Stimulated activated naive CD8-positive, alpha-beta T cell treated with anti-CD3 and anti-CD28 coated beads, Interleukin-15, Interleukin-2, amounts not matched to agents 100 ng/mL and 50 ng/mL, for 24 hours (primary cell): ENCODE results near the gene GALC.

Experiments used
- H3K27ac Mint-ChIP-seq: one replicate; pipeline ENCODE4 v1.8.0; 2021; ENCODE audit warnings: mild to moderate bottlenecking, mixed read lengths
- H3K27me3 Mint-ChIP-seq: one replicate; pipeline ENCODE4 v1.8.0; 2021; ENCODE audit warnings: mixed read lengths
- H3K36me3 Mint-ChIP-seq: one replicate; pipeline ENCODE4 v1.8.0; 2021; ENCODE audit warnings: low read depth, mixed read lengths
- H3K4me1 Mint-ChIP-seq: one replicate; pipeline ENCODE4 v1.8.0; 2021; ENCODE audit warnings: low read depth, mixed read lengths
- H3K4me3 Mint-ChIP-seq: one replicate; pipeline ENCODE4 v1.8.0; 2021; ENCODE audit warnings: mild to moderate bottlenecking, mixed read lengths
- H3K9me3 Mint-ChIP-seq: one replicate; pipeline ENCODE4 v1.8.0; 2021; ENCODE audit warnings: mixed read lengths

Gene GALC

GRCh38 chr14:87996291-87996592 is 3.3 kb upstream of the GALC start:
- H3K27ac Mint-ChIP-seq, result peak overlapping the region; percentile 95
- no peaks in the 10 kb centered on the region for H3K27me3 Mint-ChIP-seq
- no peaks in the 10 kb centered on the region for H3K36me3 Mint-ChIP-seq
- H3K9me3 Mint-ChIP-seq, result no peaks in the 10 kb centered on the region
- no peak overlapping the region for H3K4me3 Mint-ChIP-seq
- peaks cover 56% of the 10 kb centered on the region for H3K4me1 Mint-ChIP-seq

DNA sequence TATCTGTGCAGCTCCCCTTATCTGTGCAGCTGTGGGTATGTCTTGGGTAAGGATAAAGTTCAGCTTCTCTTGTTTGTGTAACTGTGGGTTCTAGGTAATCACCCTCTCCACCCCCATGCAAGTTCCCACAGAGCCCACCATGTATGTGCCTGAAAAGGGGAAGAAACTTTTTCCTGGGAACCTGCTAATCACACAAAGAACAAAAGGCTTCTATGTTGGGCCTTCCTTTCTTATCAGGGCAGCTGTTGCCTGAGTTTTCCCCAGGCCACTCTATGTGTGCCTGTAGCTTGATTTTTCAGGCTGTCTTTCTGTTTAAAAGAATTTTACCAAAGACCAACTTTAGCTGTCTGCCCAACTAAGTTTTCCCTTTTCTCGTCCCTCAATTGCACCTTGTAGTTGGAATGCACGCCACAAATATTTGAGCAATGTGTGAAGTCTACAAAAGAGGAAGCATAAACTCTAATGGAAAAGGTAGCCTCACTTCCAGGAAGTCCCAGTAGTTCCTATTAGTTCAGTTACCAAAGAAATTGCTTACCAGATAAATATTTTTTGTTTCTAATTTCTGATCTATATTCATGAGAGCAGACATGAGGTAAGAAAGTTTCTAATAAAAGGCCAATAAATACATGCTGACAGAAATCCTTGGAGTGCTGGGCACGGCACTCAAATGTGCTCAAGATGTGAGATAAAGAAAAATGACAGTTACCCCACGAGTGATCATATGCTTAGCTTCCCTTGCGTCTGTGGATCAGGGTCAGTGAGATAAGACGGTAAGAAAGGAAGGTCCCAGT is 2.7 kb upstream of the GALC start:
- Mint-ChIP-seq H3K36me3 (no peaks in the 10 kb centered on the region), H3K27ac (peak overlapping the region; percentile 95), H3K9me3 (no peaks in the 10 kb centered on the region), H3K4me3 (no peak overlapping the region), H3K27me3 (no peaks in the 10 kb centered on the region), H3K4me1 (peaks cover 55% of the 10 kb centered on the region)

DNA sequence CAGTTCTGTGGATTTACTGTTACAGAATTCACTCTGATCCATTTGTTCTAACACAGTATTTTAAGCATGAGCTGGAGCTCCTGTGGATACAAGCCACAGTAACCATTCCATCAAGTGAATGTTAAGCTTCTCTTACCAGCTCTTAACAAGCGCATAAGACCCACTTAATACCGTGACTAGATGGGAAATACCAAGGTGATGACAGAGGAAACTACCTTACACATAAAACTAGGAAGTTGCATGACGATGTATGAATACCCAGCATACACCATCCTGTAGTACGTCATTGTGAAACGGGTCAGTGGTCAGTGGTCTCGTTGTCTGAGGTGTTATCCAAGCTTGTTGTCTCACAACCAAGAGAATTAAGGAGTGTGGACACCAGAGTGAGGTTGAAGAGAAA is 2.0 kb upstream of the GALC start:
- no peaks in the 10 kb centered on the region for H3K9me3 Mint-ChIP-seq
- no peaks in the 10 kb centered on the region for H3K27me3 Mint-ChIP-seq
- no peaks in the 10 kb centered on the region for H3K36me3 Mint-ChIP-seq
- H3K4me1 Mint-ChIP-seq, result peaks cover 58% of the 10 kb centered on the region
- peak overlapping the region; percentile 91 for H3K4me3 Mint-ChIP-seq
- H3K27ac Mint-ChIP-seq, result peak overlapping the region; percentile 95

DNA sequence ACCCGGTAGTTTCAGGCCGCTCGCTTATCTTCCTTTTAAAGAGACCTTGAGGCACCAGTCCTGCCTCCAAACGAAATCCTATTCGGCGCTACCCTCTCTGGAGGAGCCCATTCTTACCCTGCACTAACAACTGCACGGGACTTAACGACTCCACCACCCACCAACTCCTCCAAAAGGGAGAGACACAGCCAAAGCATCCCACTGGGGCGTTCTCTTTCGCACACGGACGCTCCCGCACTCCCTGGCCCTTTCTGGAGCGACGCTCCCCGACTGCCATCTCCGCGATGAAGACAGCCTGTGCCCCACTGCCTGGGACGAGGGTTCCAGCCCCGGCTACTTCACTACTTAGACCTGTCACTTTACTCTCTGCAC is 650 bp downstream of the GALC start:
- Mint-ChIP-seq H3K4me1 (peaks cover 65% of the 10 kb centered on the region), H3K27ac (peak overlapping the region; percentile 88), H3K36me3 (no peaks in the 10 kb centered on the region), H3K4me3 (peak overlapping the region; percentile 91), H3K9me3 (no peaks in the 10 kb centered on the region), H3K27me3 (no peaks in the 10 kb centered on the region)

DNA sequence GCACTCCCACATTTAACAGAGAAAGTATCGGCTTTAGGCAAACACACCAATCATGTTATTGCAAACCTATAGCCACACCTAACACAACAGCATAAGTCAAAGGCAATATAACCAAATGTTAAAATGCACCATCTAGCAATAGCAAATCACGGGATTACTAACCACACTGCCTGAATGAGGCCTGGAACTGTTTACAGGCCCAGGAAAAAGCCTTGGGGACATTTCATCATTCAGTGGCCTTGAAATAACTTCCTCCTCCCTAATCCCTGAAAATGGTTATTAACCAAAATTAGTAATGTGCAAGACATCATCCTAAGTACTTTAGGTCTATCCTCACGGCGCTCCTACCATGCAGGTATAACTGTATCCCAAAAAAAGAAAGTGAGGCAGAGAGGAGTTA is 2.3 kb downstream of the GALC start:
- Mint-ChIP-seq H3K27me3 (no peaks in the 10 kb centered on the region), H3K27ac (peak overlapping the region; percentile 62), H3K4me1 (peaks cover 55% of the 10 kb centered on the region), H3K4me3 (peak overlapping the region; percentile 3), H3K36me3 (peaks cover 6% of the 10 kb centered on the region), H3K9me3 (no peaks in the 10 kb centered on the region)

GRCh38 chr14:87989956-87990299 is 3.1 kb downstream of the GALC start:
- no peak overlapping the region for H3K4me3 Mint-ChIP-seq
- H3K9me3 Mint-ChIP-seq, result no peaks in the 10 kb centered on the region
- peaks cover 47% of the 10 kb centered on the region for H3K4me1 Mint-ChIP-seq
- H3K27ac Mint-ChIP-seq, result no peak overlapping the region
- no peaks in the 10 kb centered on the region for H3K27me3 Mint-ChIP-seq
- H3K36me3 Mint-ChIP-seq, result peaks cover 6% of the 10 kb centered on the region

DNA sequence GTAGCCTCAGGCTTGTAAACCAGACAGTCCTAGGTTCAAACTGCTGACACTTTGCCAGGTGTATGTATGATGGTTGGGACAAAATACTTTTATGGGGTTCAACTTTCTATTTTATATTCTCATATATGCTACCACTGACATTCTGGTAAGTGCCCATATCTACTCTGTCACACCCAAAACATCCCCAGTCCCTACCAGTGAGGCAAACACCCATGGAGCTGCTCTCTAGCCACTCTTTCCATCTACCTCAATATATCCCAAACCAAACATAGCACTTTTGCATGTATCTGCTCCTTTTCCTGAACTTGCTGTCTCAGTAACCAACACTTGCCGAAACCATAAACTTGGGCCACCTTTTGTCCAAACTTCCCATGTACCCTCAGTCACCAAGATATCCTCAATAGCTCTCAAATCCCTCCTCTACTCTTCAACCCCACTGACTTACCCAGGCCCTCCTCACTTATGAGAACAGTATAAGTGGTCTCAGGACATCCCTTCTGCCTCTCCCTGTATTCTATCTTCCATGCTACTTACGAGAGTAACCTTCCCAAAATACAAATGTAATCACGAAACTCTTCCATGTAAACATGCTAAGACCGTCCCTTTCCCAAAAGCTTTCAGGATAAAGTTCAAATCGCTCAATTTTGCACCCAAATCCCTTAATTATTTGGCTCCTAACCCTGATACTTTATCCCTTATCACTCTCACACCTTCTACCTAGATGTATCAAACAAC is 3.6 kb downstream of the GALC start:
- no peak overlapping the region for H3K27ac Mint-ChIP-seq
- H3K27me3 Mint-ChIP-seq, result no peaks in the 10 kb centered on the region
- H3K9me3 Mint-ChIP-seq, result no peaks in the 10 kb centered on the region
- no peak overlapping the region for H3K4me3 Mint-ChIP-seq
- H3K36me3 Mint-ChIP-seq, result peaks cover 9% of the 10 kb centered on the region
- H3K4me1 Mint-ChIP-seq, result peaks cover 42% of the 10 kb centered on the region

GRCh38 chr14:87979689-87980088 is 13.3 kb downstream of the GALC start:
- no peaks in the 10 kb centered on the region for H3K9me3 Mint-ChIP-seq
- H3K4me3 Mint-ChIP-seq, result no peak overlapping the region
- no peaks in the 10 kb centered on the region for H3K4me1 Mint-ChIP-seq
- no peak overlapping the region for H3K27ac Mint-ChIP-seq
- no peaks in the 10 kb centered on the region for H3K27me3 Mint-ChIP-seq
- peaks cover 50% of the 10 kb centered on the region for H3K36me3 Mint-ChIP-seq

- Mint-ChIP-seq H3K4me1 (no peaks in the 10 kb centered on the region), H3K36me3 (peaks cover 44% of the 10 kb centered on the region), H3K9me3 (no peaks in the 10 kb centered on the region), H3K27ac (no peak overlapping the region), H3K4me3 (no peak overlapping the region), H3K27me3 (no peaks in the 10 kb centered on the region)
Measured at GRCh38 chr14:87975636-87976035, 17.3 kb downstream of the GALC start.

DNA sequence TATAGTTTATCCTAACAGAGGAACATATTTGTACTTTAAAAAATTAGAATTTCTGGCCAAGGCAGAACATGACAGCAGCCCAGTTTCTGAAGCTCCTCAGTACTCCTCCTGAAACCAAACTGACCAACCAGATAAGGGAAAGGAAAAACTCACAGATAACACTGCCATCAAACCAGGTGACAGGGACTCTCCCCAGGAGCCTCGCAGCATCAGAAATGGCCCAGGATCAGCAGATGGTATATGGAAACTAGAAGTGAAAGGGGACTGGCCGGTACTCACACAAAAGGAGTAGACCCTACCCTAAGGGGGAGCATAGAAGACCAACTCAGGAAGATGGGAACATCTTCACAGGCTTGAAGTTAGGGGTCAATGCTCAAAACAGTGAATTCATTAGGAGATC is 22.0 kb downstream of the GALC start:
- H3K4me1 Mint-ChIP-seq, result no peaks in the 10 kb centered on the region
- H3K27me3 Mint-ChIP-seq, result no peaks in the 10 kb centered on the region
- H3K27ac Mint-ChIP-seq, result no peak overlapping the region
- H3K4me3 Mint-ChIP-seq, result no peak overlapping the region
- peaks cover 36% of the 10 kb centered on the region for H3K36me3 Mint-ChIP-seq
- no peaks in the 10 kb centered on the region for H3K9me3 Mint-ChIP-seq

DNA sequence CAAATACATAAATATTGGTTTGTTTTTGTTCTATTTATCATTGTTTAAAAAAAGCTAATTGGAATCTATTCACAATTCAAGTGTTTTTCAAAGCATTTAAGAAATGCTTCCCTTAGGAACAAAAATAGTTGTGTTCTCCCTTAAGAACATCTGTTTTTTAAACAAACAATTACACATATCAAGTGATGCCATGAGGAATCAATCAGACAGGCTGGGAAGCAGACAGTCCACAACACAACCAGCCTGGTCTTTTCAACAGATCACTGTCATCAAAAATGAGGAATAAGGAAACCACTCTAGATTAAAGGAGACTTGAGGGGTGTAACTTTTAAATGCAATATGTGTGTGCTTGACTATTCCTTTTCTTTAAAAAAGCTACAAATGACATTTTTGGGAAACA is 25.5 kb downstream of the GALC start:
- no peaks in the 10 kb centered on the region for H3K9me3 Mint-ChIP-seq
- H3K27ac Mint-ChIP-seq, result no peak overlapping the region
- peaks cover 38% of the 10 kb centered on the region for H3K36me3 Mint-ChIP-seq
- no peaks in the 10 kb centered on the region for H3K27me3 Mint-ChIP-seq
- H3K4me3 Mint-ChIP-seq, result no peak overlapping the region
- H3K4me1 Mint-ChIP-seq, result no peaks in the 10 kb centered on the region

- no peaks in the 10 kb centered on the region for H3K27me3 Mint-ChIP-seq
- peaks cover 41% of the 10 kb centered on the region for H3K36me3 Mint-ChIP-seq
- H3K4me1 Mint-ChIP-seq, result no peaks in the 10 kb centered on the region
- H3K27ac Mint-ChIP-seq, result no peak overlapping the region
- no peak overlapping the region for H3K4me3 Mint-ChIP-seq
- no peaks in the 10 kb centered on the region for H3K9me3 Mint-ChIP-seq
Measured at GRCh38 chr14:87966816-87967215, 26.2 kb downstream of the GALC start.

- Mint-ChIP-seq H3K4me1 (peaks cover 16% of the 10 kb centered on the region), H3K4me3 (no peak overlapping the region), H3K36me3 (peaks cover 66% of the 10 kb centered on the region), H3K27ac (no peak overlapping the region), H3K9me3 (peaks cover 4% of the 10 kb centered on the region), H3K27me3 (no peaks in the 10 kb centered on the region)
Measured at GRCh38 chr14:87961246-87961645, 31.7 kb downstream of the GALC start.

DNA sequence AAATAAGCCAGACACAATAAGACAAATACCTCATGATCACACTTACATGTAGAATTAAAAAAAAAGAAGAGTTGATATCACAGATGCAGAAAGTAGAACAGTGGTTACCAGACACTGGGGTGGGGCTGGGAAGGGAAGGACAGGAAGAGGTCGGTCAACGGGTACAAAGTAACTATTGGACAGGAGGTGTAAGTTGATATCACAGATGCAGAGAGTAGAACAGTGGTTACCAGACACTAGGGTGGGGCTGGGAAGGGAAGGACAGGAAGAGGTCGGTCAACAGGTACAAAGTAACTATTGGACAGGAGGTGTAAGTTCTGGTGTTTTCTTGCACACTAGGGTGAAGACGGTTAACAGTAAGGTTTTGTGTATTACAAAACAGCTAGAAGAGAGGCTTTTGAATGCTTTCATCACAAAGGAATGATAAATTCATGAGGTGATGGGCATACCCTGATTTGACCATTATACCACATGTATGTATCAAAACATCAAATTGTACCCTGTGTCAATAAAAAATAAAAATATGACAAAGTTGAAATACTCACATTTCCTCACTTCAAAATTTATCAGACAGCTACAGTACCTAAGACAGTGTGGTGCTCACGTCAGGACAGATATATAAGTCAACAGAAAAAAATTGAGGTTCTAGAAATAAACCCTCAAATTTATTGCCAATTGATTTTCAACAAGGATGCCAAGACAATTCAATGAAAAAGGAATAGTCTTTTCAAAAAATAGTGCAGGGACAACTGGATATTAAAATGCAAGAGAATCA is 32.8 kb downstream of the GALC start:
- Mint-ChIP-seq H3K27ac (peak overlapping the region; percentile 9), H3K4me1 (peaks cover 19% of the 10 kb centered on the region), H3K27me3 (no peaks in the 10 kb centered on the region), H3K36me3 (peaks cover 66% of the 10 kb centered on the region), H3K4me3 (no peak overlapping the region), H3K9me3 (peaks cover 4% of the 10 kb centered on the region)

GRCh38 chr14:87955501-87955900 is 37.5 kb downstream of the GALC start:
- Mint-ChIP-seq H3K4me3 (no peak overlapping the region), H3K4me1 (peaks cover 47% of the 10 kb centered on the region), H3K36me3 (peaks cover 37% of the 10 kb centered on the region), H3K27ac (no peak overlapping the region), H3K27me3 (no peaks in the 10 kb centered on the region), H3K9me3 (peaks cover 4% of the 10 kb centered on the region)
